Heart right ventricle (tissue), 16 donors: ENCODE measurements around the gene CHRDL2. TPM values are rescaled to one million over a fixed set of nuclear protein-coding genes. Genes with fewer than 3 reads are reported as not detected.

Source experiments
- ATAC-seq, 8 donors: fragments of 200-7000 bp; cut with Tn5 transposase; one replicate each; pipeline ENCODE4 v1.9.1; 2020; ENCODE audit warnings: mild to moderate bottlenecking in 8 of 8, moderate library complexity in 8 of 8, moderate number of reproducible peaks in 1 of 8
- DNase-seq, 2 donors: peaks; one replicate each; pipeline ENCODE4 v3.0.0-alpha.2; 2020
- H3K27ac ChIP-seq, 10 donors: fragments of 200-600 bp; sonication (generic) in 2 of 10; one replicate each; pipeline versions ENCODE4 v1.5.0 to v1.8.0; 2020 to 2022; ENCODE audit warnings: mild to moderate bottlenecking in 3 of 10
- H3K27me3 ChIP-seq, 7 donors: fragments of 200-600 bp; one replicate each; pipeline ENCODE4 v1.8.0; 2021 to 2022; ENCODE audit warnings: mild to moderate bottlenecking in 2 of 7
- H3K36me3 ChIP-seq, 9 donors: fragments of 200-600 bp; sonication (generic) in 1 of 9; one replicate each; pipeline versions ENCODE4 v1.5.0 to v1.8.0; 2020 to 2022; ENCODE audit warnings: mild to moderate bottlenecking in 2 of 9
- H3K4me1 ChIP-seq, 9 donors: fragments of 200-600 bp; sonication (generic) in 1 of 9; one replicate each; pipeline versions ENCODE4 v1.5.0 to v1.8.0; 2020 to 2022; ENCODE audit warnings: mild to moderate bottlenecking in 4 of 9
- H3K4me3 ChIP-seq, 10 donors: fragments of 200-600 bp; sonication (generic) in 2 of 10; one replicate each; pipeline versions ENCODE4 v1.5.0 to v1.8.0; 2020 to 2022; ENCODE audit warnings: mild to moderate bottlenecking in 7 of 10, moderate library complexity in 2 of 10
- H3K9me3 ChIP-seq, 11 donors: fragments of 200-600 bp in 10 of 11; sonication (generic) in 2 of 11; one replicate each; pipeline versions ENCODE4 v1.5.0 to v1.8.0; 2013 to 2022; ENCODE audit warnings: mild to moderate bottlenecking in 2 of 11, control low read depth in 1 of 11, moderate library complexity in 1 of 11
- WGBS, 2 donors: extraction: QIAGEN DNeasy Blood & Tissue Kit; methylation state at CpG; one replicate each; pipeline ENCODE4 v1.1.7; 2013; ENCODE audit warnings: inconsistent platforms in 1 of 2; 5-methylcytosine and 5-hydroxymethylcytosine counted together
- intact Hi-C, 10 donors: fragments of 100-400 bp; cut with DNase I; formaldehyde crosslinking; loops; one replicate each; pipeline versions ENCODE4 v1.11.1 to v1.14.2; 2022
- polyA plus RNA-seq, 2 donors: library from polyadenylated mRNA; stranded (reverse); fragments of 200-250 nt; gene quantifications; one replicate each; pipeline ENCODE4 v1.2.3, GENCODE V29; 2013
- total RNA-seq, 10 donors: library from RNA; stranded (reverse); fragmentation: NEBNext Ultra II Directional in 3 of 10; extraction: Animal tissue kit (Norgen Biotek cat#: 25700) in 3 of 10; gene quantifications; one replicate each; pipeline versions ENCODE4 v1.2.1 to v1.2.4, GENCODE V29; 2021 to 2023
- TF ChIP-seq, protein P1 (sequence below), 9 donors: fragments of 200-600 bp; sonication (generic) in 2 of 9; IDR thresholded peaks; one replicate each; pipeline versions ENCODE4 v1.5.0 to v1.8.0; 2021 to 2022; ENCODE audit warnings: antibody characterized with exemption in 9 of 9, mild to moderate bottlenecking in 5 of 9, moderate library complexity in 1 of 9
- donor health status: Arrhythmogenic right ventricular cardiomyopathy.
- donor health status: ischemic (EF 13 %, LVEDD 7.1; RV severe dilation, severe dysfunction).
- donor health status: healthy with polysubstance abuse.
- donor health status: DM: no; HTN: yes; CAD: no.
- donor health status: DM: no; HTN: no; CAD: no.
- donor health status: ischemic (EF 25% LVEDD 6.9; RV normal size, moderate dysfunction).
- donor health status: ischemic (EF 25% LVEDD 5.7; RV mildly dilated, moderate dysfunction).
- donor health status: healthy.
- donor health status: DM: yes; HTN: yes; CAD: no.
- donor health status: Ischemic cardiomyopathy.
- donor health status: ischemic (EF 35%, LVEDD 5.7; RV mildly dilated, moderate dysfunction).
- donor health status: nonischemic (EF 11% LVEDD 7.7; RV severe dilation, severe dysfunction).
- donor health status: DM: yes; HTN: yes; CAD: no.
- donor health status: PGD.
- donor health status: ischemic (EF 29% LVEDD 5.4; RV normal size, mild dysfunction).
- donor health status: nonischemic (EF 23%, LVEDD 6.1; RV moderate dilation, normal function).

The CHRDL2 gene
- total and polyA plus RNA-seq, 12 donors, result 1.00 to 19.7 (median 6.7) TPM

DNA sequence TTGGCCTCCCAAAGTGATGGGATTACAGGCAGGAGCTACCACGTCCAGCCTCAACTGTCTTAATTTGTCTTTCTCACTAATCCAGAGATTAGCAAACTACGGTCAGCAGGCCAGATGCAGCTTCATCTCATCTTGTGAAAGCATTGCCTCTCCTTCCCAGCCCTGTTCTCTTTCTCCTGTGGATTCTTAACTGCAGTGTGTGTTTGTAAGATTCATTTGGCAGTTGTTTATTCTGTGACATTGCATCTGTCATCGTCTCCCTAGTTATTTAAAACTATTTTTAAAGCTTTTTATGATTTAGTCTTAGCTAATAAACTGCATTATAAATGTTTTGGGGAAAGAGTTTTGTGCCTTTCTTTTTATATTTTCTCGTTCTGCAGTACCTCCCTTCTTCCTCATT, 46.7 kb upstream of the CHRDL2 start:
- TF ChIP-seq, protein P1, sequence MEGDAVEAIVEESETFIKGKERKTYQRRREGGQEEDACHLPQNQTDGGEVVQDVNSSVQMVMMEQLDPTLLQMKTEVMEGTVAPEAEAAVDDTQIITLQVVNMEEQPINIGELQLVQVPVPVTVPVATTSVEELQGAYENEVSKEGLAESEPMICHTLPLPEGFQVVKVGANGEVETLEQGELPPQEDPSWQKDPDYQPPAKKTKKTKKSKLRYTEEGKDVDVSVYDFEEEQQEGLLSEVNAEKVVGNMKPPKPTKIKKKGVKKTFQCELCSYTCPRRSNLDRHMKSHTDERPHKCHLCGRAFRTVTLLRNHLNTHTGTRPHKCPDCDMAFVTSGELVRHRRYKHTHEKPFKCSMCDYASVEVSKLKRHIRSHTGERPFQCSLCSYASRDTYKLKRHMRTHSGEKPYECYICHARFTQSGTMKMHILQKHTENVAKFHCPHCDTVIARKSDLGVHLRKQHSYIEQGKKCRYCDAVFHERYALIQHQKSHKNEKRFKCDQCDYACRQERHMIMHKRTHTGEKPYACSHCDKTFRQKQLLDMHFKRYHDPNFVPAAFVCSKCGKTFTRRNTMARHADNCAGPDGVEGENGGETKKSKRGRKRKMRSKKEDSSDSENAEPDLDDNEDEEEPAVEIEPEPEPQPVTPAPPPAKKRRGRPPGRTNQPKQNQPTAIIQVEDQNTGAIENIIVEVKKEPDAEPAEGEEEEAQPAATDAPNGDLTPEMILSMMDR (IDR thresholded peaks at IDR 0.05), result no peak
- Histone ChIP-seq H3K36me3 (no peaks in the 10 kb centered on the region), H3K4me1 (peaks cover 0 to 62% (median 18%) of the 10 kb centered on the region in 9 donors), H3K4me3 (no peak overlapping the region), H3K27me3 (no peaks in the 10 kb centered on the region), H3K9me3 (no peaks in the 10 kb centered on the region), H3K27ac (no peak overlapping the region)
- DNase-seq (no peak), ATAC-seq (no peak)
- WGBS, 2 donors, result 77 to 82% methylated on average over 4 of the region's 4 CpGs
- intact Hi-C loops, result no loop called here

DNA sequence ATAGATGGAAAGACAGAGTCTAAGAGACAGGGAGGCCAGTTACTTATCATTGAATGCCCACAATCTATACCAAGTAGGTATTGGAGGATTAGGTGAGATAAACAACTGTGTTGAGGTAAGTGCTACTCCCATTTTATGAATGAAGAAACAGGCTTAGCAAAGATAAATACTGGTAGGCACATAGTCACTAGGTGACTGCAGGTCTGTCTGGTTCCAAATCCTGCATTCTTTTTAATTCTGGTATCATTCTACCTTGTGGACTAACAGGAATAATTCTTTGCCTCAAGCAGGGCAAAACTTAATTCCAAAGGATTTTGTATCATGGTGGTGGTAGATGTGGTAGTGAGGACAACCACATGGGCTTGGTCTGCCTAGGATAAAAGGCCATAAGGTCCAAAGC, 45.8 kb upstream of the CHRDL2 start:
- no peaks in the 10 kb centered on the region for H3K9me3 ChIP-seq
- ATAC-seq (no peak), DNase-seq (no peak)
- intact Hi-C loops, result no loop called here
- H3K4me3 ChIP-seq, result no peak overlapping the region
- TF ChIP-seq, protein P1 (IDR thresholded peaks at IDR 0.05), result no peak
- H3K27me3 ChIP-seq, result no peaks in the 10 kb centered on the region
- H3K4me1 ChIP-seq, result peaks cover 0 to 54% (median 13%) of the 10 kb centered on the region in 9 donors
- H3K27ac ChIP-seq, result no peak overlapping the region
- no peaks in the 10 kb centered on the region for H3K36me3 ChIP-seq

DNA sequence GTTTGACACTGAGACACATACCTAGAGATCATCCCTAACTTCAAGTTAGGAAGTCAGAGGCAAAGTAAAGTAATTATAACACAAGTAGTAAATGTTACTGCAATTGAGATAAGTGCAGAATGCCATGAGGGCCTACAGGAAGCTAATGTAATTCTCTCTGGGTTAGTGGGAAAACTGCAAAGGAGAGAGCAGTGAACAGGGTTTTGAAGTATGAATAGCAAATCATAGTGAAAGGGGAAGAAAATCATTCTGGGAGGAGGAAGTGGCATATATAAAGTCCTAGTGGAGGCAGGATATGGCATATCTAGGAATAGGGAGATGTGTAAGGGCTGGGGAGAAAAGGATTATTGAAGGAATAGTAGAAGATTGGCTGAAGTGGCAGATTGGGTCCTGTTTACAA, 45.3 kb upstream of the CHRDL2 start:
- DNase-seq (no peak), ATAC-seq (no peak)
- H3K27me3 ChIP-seq, result no peaks in the 10 kb centered on the region
- peaks cover 0 to 50% (median 11%) of the 10 kb centered on the region in 9 donors for H3K4me1 ChIP-seq
- intact Hi-C loops, result no loop called here
- H3K36me3 ChIP-seq, result no peaks in the 10 kb centered on the region
- TF ChIP-seq, protein P1 (IDR thresholded peaks at IDR 0.05), result no peak
- no peaks in the 10 kb centered on the region for H3K9me3 ChIP-seq
- no peak overlapping the region for H3K4me3 ChIP-seq
- H3K27ac ChIP-seq, result no peak overlapping the region

DNA sequence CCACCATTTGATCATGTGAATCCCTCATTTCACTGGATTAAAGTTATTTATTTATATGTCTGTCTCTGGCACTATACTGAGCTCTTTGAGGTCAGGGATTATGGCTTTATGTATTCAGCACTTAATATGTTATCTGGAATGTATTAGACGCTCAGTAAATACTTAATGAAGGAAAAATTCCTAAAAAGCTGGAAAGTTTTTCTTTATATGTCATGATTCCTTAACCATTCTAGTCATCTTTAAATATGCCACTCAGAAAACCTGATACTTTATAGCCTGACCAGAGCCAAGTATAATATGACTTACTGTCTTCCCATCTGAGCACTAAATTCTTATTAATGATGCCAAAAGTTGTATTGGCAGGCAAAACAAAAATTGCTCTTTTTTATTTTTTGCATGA, 44.5 kb upstream of the CHRDL2 start:
- WGBS, 2 donors, result 90 to 94% methylated on average over 1 of the region's 1 CpG
- Histone ChIP-seq H3K27ac (no peak overlapping the region), H3K27me3 (no peaks in the 10 kb centered on the region), H3K36me3 (no peaks in the 10 kb centered on the region), H3K4me1 (peaks cover 0 to 48% (median 10%) of the 10 kb centered on the region in 9 donors), H3K4me3 (no peak overlapping the region), H3K9me3 (no peaks in the 10 kb centered on the region)
- DNase-seq, result no peak
- TF ChIP-seq, protein P1 (IDR thresholded peaks at IDR 0.05), result no peak
- no peak for ATAC-seq
- intact Hi-C loops, result no loop called here

DNA sequence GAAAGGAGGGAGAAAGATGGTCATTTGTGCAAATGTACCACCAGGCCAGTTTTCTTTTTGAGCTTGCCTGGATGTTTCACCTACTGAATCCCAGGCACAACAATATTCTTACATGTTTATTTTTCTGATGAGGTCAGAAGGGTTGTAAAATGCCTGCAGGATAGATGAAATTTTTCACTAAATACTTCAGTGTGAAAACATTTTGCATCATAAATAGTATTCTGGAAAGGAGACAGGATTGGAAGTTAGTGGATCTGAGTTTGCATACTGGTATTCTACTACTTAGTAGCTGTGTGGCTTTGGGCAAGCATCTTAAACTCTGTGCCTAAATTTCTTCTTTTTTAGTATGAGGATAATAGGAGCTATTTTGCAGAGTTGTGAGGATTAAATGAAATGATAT, 42.2 kb upstream of the CHRDL2 start:
- intact Hi-C loops, result no loop called here

More for the DNA sequence above, 42.2 kb upstream of the CHRDL2 start:
- Histone ChIP-seq H3K27me3 (no peaks in the 10 kb centered on the region), H3K4me1 (peaks cover 0 to 47% (median 8%) of the 10 kb centered on the region in 9 donors), H3K27ac (no peak overlapping the region), H3K4me3 (no peak overlapping the region), H3K9me3 (no peaks in the 10 kb centered on the region), H3K36me3 (no peaks in the 10 kb centered on the region)
- ATAC-seq (no peak), DNase-seq (no peak)
- TF ChIP-seq, protein P1 (IDR thresholded peaks at IDR 0.05), result no peak
